PC-3 (cell line): Measurements from ENCODE around the gene ZIC3. TPM values are rescaled to one million over a fixed set of nuclear protein-coding genes. Genes with fewer than 3 reads are reported as not detected.

Source experiments
- ATAC-seq: fragments of 200-7000 bp; cut with Tn5 transposase; 2 replicates; pipeline ENCODE4 v1.9.1; 2020; ENCODE audit warnings: mild to moderate bottlenecking, moderate library complexity
- BruUV-seq: library from RNA; stranded (reverse); fragments of 400-500 nt; replicated peaks from 2 replicates; lab custom pipeline; 2021; lab: Mats Ljungman, UMichigan
- CTCF ChIA-PET: fragments of 300-600 bp; sonication (Branson Sonifier 250); formaldehyde crosslinking; loops from one replicate; lab custom pipeline; 2022; ENCODE audit warnings: antibody characterized with exemption; lab: Charles Lee
- POLR2A ChIA-PET: fragments of 300-600 bp; sonication (Branson Sonifier 250); formaldehyde crosslinking; loops from one replicate; lab custom pipeline; 2022; ENCODE audit warnings: antibody characterized with exemption; ENCODE audit not compliant: unreplicated experiment; lab: Charles Lee
- DNase-seq: peaks from one replicate; pipeline ENCODE4 v3.0.0-alpha.2; 2015
- H2AFZ ChIP-seq: fragments of 300-600 bp; sonication (generic); 2 replicates; pipeline ENCODE4 v1.6.0; 2016; ENCODE audit warnings: antibody characterized with exemption, low read length
- H3F3A ChIP-seq: fragments of 300-600 bp; sonication (generic); one replicate; pipeline ENCODE4 v1.6.0; 2017; ENCODE audit warnings: antibody characterized with exemption, low read length, control low read depth, mild to moderate bottlenecking; ENCODE audit not compliant: unreplicated experiment
- H3K27ac ChIP-seq: fragments of 300-600 bp; sonication (generic); 2 replicates; pipeline ENCODE4 v1.5.1; 2016; ENCODE audit warnings: mild to moderate bottlenecking, low read length
- H3K27me3 ChIP-seq: fragments of 300-600 bp; sonication (generic); 2 replicates; pipeline ENCODE4 v1.6.1; 2016; ENCODE audit warnings: low read length, mixed read lengths
- H3K36me3 ChIP-seq: fragments of 300-600 bp; sonication (generic); 2 replicates; pipeline ENCODE4 v1.6.1; 2016; ENCODE audit warnings: low read depth, mixed run types, low read length, mixed read lengths
- H3K4me1 ChIP-seq: fragments of 300-600 bp; sonication (generic); 2 replicates; pipeline ENCODE4 v1.5.1; 2016; ENCODE audit warnings: low read length; ENCODE audit not compliant: insufficient read depth
- H3K4me2 ChIP-seq: fragments of 300-600 bp; sonication (generic); 2 replicates; pipeline ENCODE4 v1.6.0; 2016; ENCODE audit warnings: low read length
- H3K4me3 ChIP-seq: fragments of 300-600 bp; sonication (generic); 2 replicates; pipeline ENCODE4 v1.5.1; 2016; ENCODE audit warnings: mild to moderate bottlenecking, low read length, mixed read lengths
- H3K79me2 ChIP-seq: fragments of 300-600 bp; sonication (generic); 2 replicates; pipeline ENCODE4 v1.6.1; 2017; ENCODE audit warnings: low read length, mixed read lengths
- H3K9ac ChIP-seq: fragments of 300-600 bp; sonication (generic); 2 replicates; pipeline ENCODE4 v1.6.0; 2016; ENCODE audit warnings: mild to moderate bottlenecking, low read length
- H3K9me2 ChIP-seq: fragments of 300-600 bp; sonication (generic); replicated peaks from 2 replicates; pipeline ENCODE4 v1.6.1; 2016; ENCODE audit warnings: mixed run types, low read length, mixed read lengths
- H3K9me3 ChIP-seq: fragments of 300-600 bp; sonication (generic); 2 replicates; pipeline ENCODE4 v1.6.1; 2016; ENCODE audit warnings: low read length, mixed read lengths
- H4K20me1 ChIP-seq: fragments of 300-600 bp; sonication (generic); 2 replicates; pipeline ENCODE4 v1.6.1; 2016; ENCODE audit warnings: low read length, mixed read lengths
- EZH2 ChIP-seq: fragments of 300-600 bp; sonication (generic); IDR thresholded peaks from one replicate; pipeline ENCODE4 v1.6.1; 2017; ENCODE audit warnings: antibody characterized with exemption, mild to moderate bottlenecking, low read length; ENCODE audit not compliant: unreplicated experiment
- EZH2phosphoT487 ChIP-seq: fragments of 300-600 bp; sonication (generic); IDR thresholded peaks from 2 replicates; pipeline ENCODE4 v1.6.1; 2018; ENCODE audit warnings: mild to moderate bottlenecking, antibody characterized with exemption, low read length, borderline replicate concordance
- intact Hi-C: fragments of 100-400 bp; cut with micrococcal nuclease; formaldehyde crosslinking; loops from 2 replicates; pipeline ENCODE4 v1.9.0; 2023
- total RNA-seq: library from RNA; depleted of rRNA; stranded (reverse); fragments of >200 nt; gene quantifications from 2 replicates; pipeline ENCODE4 v1.2.3, GENCODE V29; 2014
- TF ChIP-seq, protein P1 (sequence below): fragments of 300-600 bp; sonication (generic); conservative IDR thresholded peaks from 2 replicates; pipeline ENCODE4 v1.5.1; 2017; ENCODE audit warnings: antibody characterized with exemption, low read depth, mild to moderate bottlenecking, low read length

Gene ZIC3
- total RNA-seq, 1 experiment from 2014 or later, result not detected

DNA sequence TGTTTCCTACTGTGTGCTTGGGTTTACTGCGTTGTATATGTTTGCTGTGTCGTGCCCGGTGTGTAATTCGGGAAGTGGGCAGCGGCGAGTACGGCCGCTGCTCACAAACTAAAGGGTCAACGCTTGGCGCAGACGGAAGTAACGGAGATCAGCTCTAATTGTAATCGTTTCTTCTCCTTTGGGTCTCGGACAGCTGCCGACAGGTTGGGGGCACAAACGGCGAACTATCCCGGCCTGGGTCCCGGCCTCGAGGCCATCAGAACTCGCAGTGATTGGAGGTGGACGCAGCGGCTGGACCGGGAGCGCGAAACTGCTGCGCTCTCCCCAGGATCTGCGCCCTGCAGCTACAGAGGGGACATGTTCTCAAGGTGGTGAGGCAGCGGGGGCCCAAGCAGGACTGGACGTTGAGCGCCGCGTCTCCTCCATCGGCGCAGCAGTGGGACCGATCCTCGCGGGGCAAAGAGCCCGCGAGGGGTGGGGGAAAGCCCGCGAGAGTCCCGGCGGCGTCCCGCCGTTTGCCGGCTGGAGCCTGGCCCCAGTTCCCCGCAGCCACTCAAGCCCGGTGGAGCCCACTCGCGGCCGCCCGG lies 516 bp upstream of the ZIC3 start:
- ChIA-PET CTCF (no interaction called here), POLR2A (no interaction called here)
- no peaks in the 10 kb centered on the region for H3F3A ChIP-seq
- no peak for DNase-seq
- H3K4me3 ChIP-seq, result peak overlapping the region; percentile 63
- peak overlapping the region; percentile 77 for H3K4me2 ChIP-seq
- ATAC-seq, result peak; percentile 23; the same call in 1 of the 2 replicates
- H3K79me2 ChIP-seq, result no peaks in the 10 kb centered on the region
- peaks cover 59% of the 10 kb centered on the region for H3K27me3 ChIP-seq
- H3K36me3 ChIP-seq, result no peaks in the 10 kb centered on the region
- H4K20me1 ChIP-seq, result no peaks in the 10 kb centered on the region
- no peak overlapping the region for H3K9ac ChIP-seq
- H2AFZ ChIP-seq, result peak overlapping the region; percentile 77
- no peak overlapping the region for H3K27ac ChIP-seq
- TF ChIP-seq EZH2, result peak; percentile 53
- TF ChIP-seq EZH2phosphoT487, result no peak
- TF ChIP-seq, protein P1, sequence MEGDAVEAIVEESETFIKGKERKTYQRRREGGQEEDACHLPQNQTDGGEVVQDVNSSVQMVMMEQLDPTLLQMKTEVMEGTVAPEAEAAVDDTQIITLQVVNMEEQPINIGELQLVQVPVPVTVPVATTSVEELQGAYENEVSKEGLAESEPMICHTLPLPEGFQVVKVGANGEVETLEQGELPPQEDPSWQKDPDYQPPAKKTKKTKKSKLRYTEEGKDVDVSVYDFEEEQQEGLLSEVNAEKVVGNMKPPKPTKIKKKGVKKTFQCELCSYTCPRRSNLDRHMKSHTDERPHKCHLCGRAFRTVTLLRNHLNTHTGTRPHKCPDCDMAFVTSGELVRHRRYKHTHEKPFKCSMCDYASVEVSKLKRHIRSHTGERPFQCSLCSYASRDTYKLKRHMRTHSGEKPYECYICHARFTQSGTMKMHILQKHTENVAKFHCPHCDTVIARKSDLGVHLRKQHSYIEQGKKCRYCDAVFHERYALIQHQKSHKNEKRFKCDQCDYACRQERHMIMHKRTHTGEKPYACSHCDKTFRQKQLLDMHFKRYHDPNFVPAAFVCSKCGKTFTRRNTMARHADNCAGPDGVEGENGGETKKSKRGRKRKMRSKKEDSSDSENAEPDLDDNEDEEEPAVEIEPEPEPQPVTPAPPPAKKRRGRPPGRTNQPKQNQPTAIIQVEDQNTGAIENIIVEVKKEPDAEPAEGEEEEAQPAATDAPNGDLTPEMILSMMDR, result no peak
- BruUV-seq, result no TSS peak
- intact Hi-C loops, result loop anchor here (10.0 kb wide), 1 partner anchor 469 kb away; no protein-coding TSS in a partner anchor
- H3K9me2 ChIP-seq, result no peaks in the 10 kb centered on the region
- 0 out of 2 replicates have a peak, but pooled peaks cover 3% of the 10 kb centered on the region for H3K4me1 ChIP-seq
- H3K9me3 ChIP-seq, result no peaks in the 10 kb centered on the region

DNA sequence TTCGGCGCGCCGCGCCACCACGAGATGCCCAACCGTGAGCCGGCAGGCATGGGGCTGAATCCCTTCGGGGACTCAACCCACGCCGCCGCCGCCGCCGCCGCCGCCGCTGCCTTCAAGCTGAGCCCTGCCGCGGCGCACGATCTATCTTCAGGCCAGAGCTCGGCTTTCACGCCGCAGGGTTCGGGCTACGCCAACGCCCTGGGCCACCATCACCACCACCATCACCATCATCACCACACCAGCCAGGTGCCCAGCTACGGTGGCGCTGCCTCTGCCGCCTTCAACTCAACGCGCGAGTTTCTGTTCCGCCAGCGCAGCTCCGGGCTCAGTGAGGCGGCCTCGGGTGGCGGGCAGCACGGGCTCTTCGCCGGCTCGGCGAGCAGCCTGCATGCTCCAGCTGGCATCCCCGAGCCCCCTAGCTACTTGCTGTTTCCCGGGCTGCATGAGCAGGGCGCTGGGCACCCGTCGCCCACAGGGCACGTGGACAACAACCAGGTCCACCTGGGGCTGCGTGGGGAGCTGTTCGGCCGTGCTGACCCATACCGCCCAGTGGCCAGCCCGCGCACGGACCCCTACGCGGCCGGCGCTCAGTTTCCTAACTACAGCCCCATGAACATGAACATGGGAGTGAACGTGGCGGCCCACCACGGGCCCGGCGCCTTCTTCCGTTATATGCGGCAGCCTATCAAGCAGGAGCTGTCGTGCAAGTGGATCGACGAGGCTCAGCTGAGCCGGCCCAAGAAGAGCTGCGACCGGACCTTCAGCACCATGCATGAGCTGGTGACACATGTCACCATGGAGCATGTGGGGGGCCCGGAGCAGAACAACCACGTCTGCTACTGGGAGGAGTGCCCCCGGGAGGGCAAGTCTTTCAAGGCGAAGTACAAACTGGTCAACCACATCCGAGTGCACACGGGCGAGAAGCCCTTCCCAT lies 1.1 kb downstream of the ZIC3 start:
- ChIA-PET CTCF (no interaction called here), POLR2A (no interaction called here)
- H3K9me3 ChIP-seq, result no peaks in the 10 kb centered on the region
- H3F3A ChIP-seq, result no peaks in the 10 kb centered on the region
- intact Hi-C loops, result loop anchor here (10.0 kb wide), 1 partner anchor 468 kb away; no protein-coding TSS in a partner anchor
- no peaks in the 10 kb centered on the region for H4K20me1 ChIP-seq
- no peaks in the 10 kb centered on the region for H3K9me2 ChIP-seq
- no peaks in the 10 kb centered on the region for H3K79me2 ChIP-seq
- H3K9ac ChIP-seq, result no peak overlapping the region
- H3K36me3 ChIP-seq, result no peaks in the 10 kb centered on the region
- 0 out of 2 replicates have a peak overlapping the region, but pooled peaks have one; percentile 63 for H3K4me3 ChIP-seq
- 0 out of 2 replicates have a peak overlapping the region, but pooled peaks have one; percentile 13 for H2AFZ ChIP-seq
- TF ChIP-seq, protein P1, result no peak
- TF ChIP-seq EZH2phosphoT487 (0 out of 2 replicates have a peak, but pooled peaks have one; percentile 48), EZH2 (peak; percentile 81)
- no TSS peak for BruUV-seq
- no peak for ATAC-seq
- 0 out of 2 replicates have a peak, but pooled peaks cover 3% of the 10 kb centered on the region for H3K4me1 ChIP-seq
- H3K27ac ChIP-seq, result no peak overlapping the region
- H3K27me3 ChIP-seq, result peaks cover 71% of the 10 kb centered on the region
- H3K4me2 ChIP-seq, result peak overlapping the region; percentile 77
- DNase-seq, result no peak
